GM21786 (cell line): ENCODE results near the gene CPS1.

Experiments used
- ATAC-seq: cut with Tn5 transposase; IDR thresholded peaks from one replicate; pipeline ENCODE4 v1.9.1; 2021; ENCODE audit not compliant: unreplicated experiment

CPS1 gene

DNA sequence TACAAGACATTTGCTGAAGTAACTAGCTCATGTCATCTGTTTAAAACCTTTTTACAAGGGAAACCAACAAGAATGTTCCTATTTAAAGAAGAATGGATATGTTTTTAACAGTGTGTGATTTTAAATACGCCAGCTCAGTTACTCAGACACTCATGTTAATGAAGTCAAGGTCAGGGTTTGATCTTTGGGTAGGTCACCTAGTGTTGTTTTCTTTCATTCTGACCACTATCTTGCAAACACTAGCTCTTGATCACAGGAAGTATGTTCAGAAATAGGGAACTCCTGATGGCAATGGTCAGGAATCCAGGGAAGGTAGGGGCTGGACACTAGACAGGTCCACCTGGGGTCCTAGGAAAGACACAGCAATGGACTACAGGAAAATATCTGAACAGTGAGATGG, 116.7 kb downstream of the CPS1 start:
- ATAC-seq = no peak

DNA sequence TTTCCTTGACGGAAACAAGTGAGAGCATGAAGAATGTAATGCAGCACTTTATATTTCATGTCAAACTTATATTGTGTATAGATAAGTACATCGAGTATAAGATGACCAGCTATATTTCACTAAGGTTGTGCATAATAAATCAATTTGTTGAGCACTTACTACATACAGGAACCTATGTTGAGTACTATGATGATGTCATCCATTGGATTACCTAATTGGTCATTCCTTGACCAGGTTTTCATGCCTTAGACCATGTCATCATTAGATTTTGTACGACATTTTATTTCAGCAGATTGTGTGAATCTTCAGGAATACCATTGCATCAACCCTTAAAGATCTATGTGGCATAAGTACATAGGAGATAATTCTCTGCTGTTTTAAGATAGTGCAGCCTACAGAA, 119.7 kb downstream of the CPS1 start:
- no peak for ATAC-seq

DNA sequence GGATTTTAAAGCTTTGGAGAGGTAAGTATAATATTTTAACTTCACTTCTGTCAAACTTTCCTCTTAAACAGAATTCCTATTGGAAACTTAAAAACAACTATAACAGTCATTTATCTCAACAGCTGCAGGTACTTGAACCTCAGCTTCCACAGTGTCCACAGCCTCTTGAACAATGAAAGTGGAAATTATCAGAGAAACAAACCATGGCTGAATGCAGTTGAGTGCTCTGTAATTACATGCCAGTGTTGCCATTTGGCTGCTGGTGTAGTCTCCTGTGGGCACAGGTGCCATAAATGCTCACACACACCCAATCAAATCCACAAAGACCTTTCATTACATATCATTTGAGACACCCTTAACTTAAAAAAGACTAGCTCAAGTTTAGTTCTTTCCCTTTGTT, 125.1 kb downstream of the CPS1 start:
- no peak for ATAC-seq

- ATAC-seq = no peak
These were observed 130.0 kb downstream of the CPS1 start for GRCh38 chr2:210686401-210686800.

DNA sequence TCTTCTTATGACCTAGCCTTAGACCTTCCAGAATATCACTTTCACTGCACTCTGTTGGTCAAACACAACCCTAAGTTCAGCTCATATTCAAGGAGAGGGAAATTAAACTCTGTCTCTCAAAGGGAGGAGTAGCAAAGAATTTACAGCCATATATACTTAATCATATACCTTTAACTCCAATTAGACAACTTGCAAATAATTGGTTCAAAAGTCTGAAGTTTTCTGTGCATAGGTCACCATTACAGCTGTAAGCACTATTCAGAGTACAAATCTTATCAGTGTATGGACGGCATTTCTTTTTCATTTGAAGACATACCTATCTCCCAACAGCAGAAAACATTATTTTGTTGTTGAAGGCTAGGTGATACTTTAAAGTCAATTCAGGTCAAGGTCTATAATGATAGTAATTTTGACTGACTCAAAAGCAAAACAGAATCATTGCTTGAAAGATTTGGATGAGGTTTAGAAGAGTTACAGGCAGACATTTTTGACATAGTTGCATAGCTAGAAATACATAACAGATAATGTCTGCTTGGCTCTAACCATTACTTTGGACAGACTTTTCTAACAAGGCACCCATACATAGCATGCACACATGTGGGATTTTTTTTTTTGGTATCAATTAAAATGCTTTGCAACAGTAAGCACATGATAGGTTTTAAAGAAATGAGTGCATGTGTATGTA, 131.5 kb downstream of the CPS1 start:
- ATAC-seq = no peak

GRCh38 chr2:210707900-210708299, 151.5 kb downstream of the CPS1 start:
- no peak for ATAC-seq

DNA sequence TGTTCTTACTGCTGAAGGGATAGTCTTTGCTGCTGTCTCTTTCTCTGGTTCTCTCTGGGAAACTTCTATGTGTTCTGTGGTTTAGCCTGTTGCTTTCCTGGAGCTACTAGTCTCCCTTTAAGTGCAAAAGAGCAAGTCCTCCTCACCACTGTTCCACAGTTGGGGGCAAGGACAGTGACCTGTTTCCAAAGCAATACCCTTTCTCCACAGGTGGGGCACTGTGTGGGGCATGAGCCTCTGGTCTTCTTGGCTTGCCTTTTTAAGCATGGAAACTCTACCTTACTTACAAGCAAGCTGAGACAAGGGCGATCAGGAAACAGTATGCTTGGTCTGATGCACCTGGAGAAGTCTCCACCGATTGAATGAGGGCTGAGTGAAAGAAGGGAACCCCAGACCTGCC, 156.7 kb downstream of the CPS1 start:
- ATAC-seq = no peak

GRCh38 chr2:210715560-210716082, 159.2 kb downstream of the CPS1 start:
- no peak for ATAC-seq

- no peak for ATAC-seq
These were observed 162.1 kb downstream of the CPS1 start for GRCh38 chr2:210718503-210718902.

- ATAC-seq = no peak
These were observed 165.7 kb downstream of the CPS1 start for GRCh38 chr2:210722092-210722491.

- ATAC-seq = no peak
These were observed 171.2 kb downstream of the CPS1 start for GRCh38 chr2:210727549-210727948.
